ENCODE data around the gene SLC32A1. TPM values are rescaled to one million over a fixed set of nuclear protein-coding genes. Genes with fewer than 3 reads are reported as not detected.

Gene SLC32A1
- total and polyA plus RNA-seq, 10 donors = not detected

DNA sequence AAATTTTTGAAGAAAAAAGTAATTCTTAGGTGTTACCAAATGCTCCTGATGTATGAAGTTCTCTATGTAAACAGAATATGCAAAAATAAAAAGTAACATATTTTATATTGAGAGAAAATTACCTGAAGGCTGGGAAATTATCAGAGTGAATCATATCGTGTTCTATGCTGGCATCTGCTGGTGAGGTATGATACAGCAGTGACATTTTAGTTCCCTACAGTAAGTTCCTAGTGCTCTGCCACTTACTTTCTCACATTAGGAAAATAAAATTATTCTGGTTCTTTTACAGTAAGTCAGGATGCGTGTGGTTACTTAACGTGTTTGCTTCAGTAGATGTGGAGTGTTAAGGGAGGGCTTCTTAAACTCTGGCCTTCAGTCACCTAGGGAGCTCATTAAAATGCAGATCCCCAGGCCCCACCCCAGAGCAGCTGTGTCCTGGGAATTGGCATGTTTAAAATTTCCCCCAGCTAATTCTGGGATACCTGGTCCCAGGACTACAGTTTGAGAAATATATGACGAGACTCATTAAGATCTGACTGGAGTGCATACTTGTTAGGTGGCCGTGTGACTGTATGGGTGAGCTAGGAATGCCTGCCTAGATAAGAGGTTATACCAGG lies 27.2 kb downstream of the SLC32A1 start:
- 56 to 66% (median 61%) methylated on average over 5 of the region's 5 CpGs for WGBS, 5 donors
- DNase-seq = no peak
- Histone ChIP-seq H3K27me3 (replicated peaks in 1 of 7) (no peaks in the 10 kb centered on the region), H3K4me1 (peaks cover 6 to 42% (median 29%) of the 10 kb centered on the region in 6 donors), H3K36me3 (peaks cover 0 to 49% (median 31%) of the 10 kb centered on the region in 6 donors), H3K9me3 (no peaks in the 10 kb centered on the region), H3K27ac (no peak overlapping the region), H3K4me3 (no peak overlapping the region)
- intact Hi-C loops (cut with DNase I; ENCODE audit: low total_unique reads) = loop anchor here (5.0 to 10.0 kb wide), 2 partner anchors 99 to 143 kb away; no protein-coding TSS in a partner anchor
- TF ChIP-seq, protein P1, sequence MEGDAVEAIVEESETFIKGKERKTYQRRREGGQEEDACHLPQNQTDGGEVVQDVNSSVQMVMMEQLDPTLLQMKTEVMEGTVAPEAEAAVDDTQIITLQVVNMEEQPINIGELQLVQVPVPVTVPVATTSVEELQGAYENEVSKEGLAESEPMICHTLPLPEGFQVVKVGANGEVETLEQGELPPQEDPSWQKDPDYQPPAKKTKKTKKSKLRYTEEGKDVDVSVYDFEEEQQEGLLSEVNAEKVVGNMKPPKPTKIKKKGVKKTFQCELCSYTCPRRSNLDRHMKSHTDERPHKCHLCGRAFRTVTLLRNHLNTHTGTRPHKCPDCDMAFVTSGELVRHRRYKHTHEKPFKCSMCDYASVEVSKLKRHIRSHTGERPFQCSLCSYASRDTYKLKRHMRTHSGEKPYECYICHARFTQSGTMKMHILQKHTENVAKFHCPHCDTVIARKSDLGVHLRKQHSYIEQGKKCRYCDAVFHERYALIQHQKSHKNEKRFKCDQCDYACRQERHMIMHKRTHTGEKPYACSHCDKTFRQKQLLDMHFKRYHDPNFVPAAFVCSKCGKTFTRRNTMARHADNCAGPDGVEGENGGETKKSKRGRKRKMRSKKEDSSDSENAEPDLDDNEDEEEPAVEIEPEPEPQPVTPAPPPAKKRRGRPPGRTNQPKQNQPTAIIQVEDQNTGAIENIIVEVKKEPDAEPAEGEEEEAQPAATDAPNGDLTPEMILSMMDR (IDR thresholded peaks at IDR 0.05 in 8 of 11, conservative IDR thresholded peaks at IDR 0.05 in 3 of 11) = peak; percentile 40 to 72 (median 55)
- TF ChIP-seq POLR2A (IDR thresholded peaks at IDR 0.05) = no peak

DNA sequence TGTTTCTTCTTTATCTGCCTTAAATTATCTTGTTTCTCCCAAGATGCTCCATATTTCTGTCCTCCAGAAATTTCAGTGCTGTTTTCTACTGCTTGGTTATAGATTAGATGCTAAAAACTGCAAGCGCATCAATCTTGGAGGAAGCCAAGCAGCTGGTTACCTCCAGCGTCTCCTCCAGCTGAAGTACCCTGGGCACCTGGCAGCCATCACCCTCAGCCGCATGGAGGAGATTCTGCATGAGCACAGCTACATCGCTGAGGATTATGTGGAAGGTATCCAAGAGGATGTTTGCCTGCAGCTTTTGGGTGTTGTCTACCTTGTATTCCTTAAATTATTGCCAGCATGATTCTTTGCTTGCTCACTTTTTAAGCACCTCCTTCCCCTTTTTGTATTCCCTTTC lies 27.7 kb downstream of the SLC32A1 start:
- Histone ChIP-seq H3K27me3 (replicated peaks in 1 of 7) (no peaks in the 10 kb centered on the region), H3K9me3 (no peaks in the 10 kb centered on the region), H3K36me3 (peaks cover 0 to 55% (median 37%) of the 10 kb centered on the region in 6 donors), H3K4me3 (no peak overlapping the region), H3K27ac (no peak overlapping the region), H3K4me1 (peaks cover 6 to 42% (median 29%) of the 10 kb centered on the region in 6 donors)
- DNase-seq = no peak
- intact Hi-C loops (cut with DNase I; ENCODE audit: low total_unique reads) = loop anchor here (5.0 to 10.0 kb wide), 2 partner anchors 100 to 143 kb away; no protein-coding TSS in a partner anchor
- 92 to 98% (median 95%) methylated on average over 4 of the region's 4 CpGs for WGBS, 5 donors
- TF ChIP-seq POLR2AphosphoS5 (IDR thresholded peaks at IDR 0.05) = no peak

DNA sequence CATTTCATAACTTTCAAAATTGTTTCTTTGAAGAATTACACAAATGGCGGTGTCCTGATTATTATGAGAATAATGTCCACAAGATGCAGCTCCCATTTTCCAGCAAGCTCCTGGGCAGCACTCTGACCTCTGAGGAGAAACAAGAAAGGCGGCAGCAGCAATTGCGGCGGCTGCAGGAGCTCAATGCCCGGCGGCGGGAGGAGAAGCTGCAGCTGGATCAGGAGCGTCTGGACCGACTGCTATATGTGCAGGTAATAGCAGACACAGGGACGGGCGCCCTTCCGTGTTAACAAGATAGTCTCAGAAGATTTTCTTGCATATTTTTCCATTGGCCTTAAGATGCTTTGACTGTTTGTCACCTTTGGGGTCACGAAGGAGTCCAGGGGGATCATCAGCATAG lies 30.6 kb downstream of the SLC32A1 start:
- 88 to 96% (median 95%) methylated on average over 13 of the region's 13 CpGs for WGBS, 5 donors
- Histone ChIP-seq H3K27ac (no peak overlapping the region), H3K36me3 (peaks cover 0 to 84% (median 61%) of the 10 kb centered on the region in 6 donors), H3K9me3 (no peaks in the 10 kb centered on the region), H3K4me1 (peaks cover 0 to 21% (median 13%) of the 10 kb centered on the region in 6 donors), H3K4me3 (no peak overlapping the region), H3K27me3 (replicated peaks in 1 of 7) (no peaks in the 10 kb centered on the region)
- DNase-seq = no peak
- TF ChIP-seq POLR2AphosphoS5 (IDR thresholded peaks at IDR 0.05) = no peak
- TF ChIP-seq, protein P1 (IDR thresholded peaks at IDR 0.05 in 8 of 11, conservative IDR thresholded peaks at IDR 0.05 in 3 of 11) = no peak
- TF ChIP-seq POLR2A (IDR thresholded peaks at IDR 0.05) = no peak
- intact Hi-C loops (cut with DNase I; ENCODE audit: low total_unique reads) = loop anchor here (5.0 to 10.0 kb wide), 2 partner anchors 103 to 140 kb away; no protein-coding TSS in a partner anchor

DNA sequence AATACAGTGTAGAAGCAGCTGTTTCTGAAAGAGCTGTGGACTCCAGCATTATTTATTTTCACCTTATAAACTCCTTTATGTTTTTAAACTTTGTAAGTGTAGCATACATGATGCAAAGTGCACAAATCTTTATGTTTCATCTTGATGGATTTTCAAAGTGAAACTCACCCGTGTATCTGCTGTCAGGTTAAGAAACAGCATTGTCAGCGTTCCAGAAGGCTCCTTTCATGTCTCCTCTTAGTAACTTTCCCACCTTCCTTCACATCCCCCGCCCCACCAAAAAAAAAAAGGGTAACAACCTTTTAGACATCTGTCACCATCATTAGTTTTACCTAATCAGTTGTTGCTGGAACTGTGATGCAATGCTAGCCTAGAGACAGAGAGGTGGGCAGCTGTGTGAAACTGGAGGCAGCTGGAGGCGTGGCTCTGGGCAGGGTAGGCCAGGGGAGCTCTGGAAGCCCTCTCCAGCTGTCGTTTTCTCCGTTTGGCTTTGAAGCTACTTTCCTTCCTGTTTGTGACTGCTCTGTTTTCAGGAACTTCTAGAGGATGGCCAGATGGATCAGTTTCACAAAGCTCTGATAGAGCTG lies 31.1 kb downstream of the SLC32A1 start:
- no peak for DNase-seq
- H3K4me3 ChIP-seq = no peak overlapping the region
- no peak overlapping the region for H3K27ac ChIP-seq
- no peaks in the 10 kb centered on the region for H3K27me3 ChIP-seq (replicated peaks in 1 of 7)
- peaks cover 0 to 89% (median 66%) of the 10 kb centered on the region in 6 donors for H3K36me3 ChIP-seq
- TF ChIP-seq, protein P1 (IDR thresholded peaks at IDR 0.05 in 8 of 11, conservative IDR thresholded peaks at IDR 0.05 in 3 of 11) = no peak
- TF ChIP-seq POLR2AphosphoS5 (IDR thresholded peaks at IDR 0.05) = no peak
- TF ChIP-seq POLR2A (IDR thresholded peaks at IDR 0.05) = no peak
- no peaks in the 10 kb centered on the region for H3K9me3 ChIP-seq
- 49 to 60% (median 59%) methylated on average over 6 of the region's 6 CpGs for WGBS, 5 donors
- intact Hi-C loops (cut with DNase I; ENCODE audit: low total_unique reads) = loop anchor here (10.0 kb wide), 1 partner anchor 139 kb away; no protein-coding TSS in a partner anchor
- peaks cover 0 to 16% (median 9%) of the 10 kb centered on the region in 6 donors for H3K4me1 ChIP-seq

All from spleen (tissue), 11 donors.